OCI-LY3 (cell line): ENCODE data around the gene FAM50B.

Experiments used
- EZH2phosphoT487 ChIP-seq: fragments of 200-600 bp; shearing (Covaris generic); IDR thresholded peaks from 2 replicates; pipeline ENCODE4 v1.6.1; 2018; ENCODE audit warnings: antibody characterized with exemption, mixed run types, low read depth
- TF ChIP-seq, protein P1 (sequence below): fragments of 200-600, 300-600 bp; sonication (generic); IDR thresholded peaks from 2 replicates; pipeline ENCODE4 v1.5.1; 2014; ENCODE audit warnings: antibody characterized with exemption, low read length, low read depth

DNA sequence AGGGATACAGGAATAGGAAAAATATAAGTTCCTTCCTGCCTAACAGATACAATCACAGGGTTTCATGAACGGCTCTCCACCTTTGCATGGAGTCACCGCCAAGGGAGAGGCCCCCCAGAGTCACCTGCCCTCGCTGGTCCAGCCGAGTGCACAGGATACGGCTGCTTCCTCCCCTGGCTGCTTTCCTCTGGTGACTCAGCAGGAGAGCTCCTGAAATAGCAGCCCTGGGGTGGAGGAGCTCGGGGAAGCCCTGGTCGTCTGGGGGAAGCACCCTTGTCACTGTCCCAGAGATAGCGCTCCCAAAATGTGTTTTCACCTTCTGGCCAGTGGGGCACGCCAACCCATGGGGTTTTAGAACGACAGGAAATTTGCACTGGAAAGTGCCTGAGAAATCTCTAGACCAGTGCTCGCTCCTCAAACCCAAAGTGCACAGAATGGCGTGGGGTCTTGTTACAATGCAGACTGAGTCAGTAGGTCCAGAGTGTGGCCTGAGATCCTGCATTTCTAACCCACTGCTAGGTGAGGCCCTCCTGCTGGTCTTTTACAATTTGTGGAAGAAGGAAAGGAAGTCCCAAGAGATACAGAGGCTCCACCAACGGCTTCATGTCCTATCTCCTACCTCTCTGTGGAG, 35.9 kb upstream of the FAM50B start:
- TF ChIP-seq, protein P1, sequence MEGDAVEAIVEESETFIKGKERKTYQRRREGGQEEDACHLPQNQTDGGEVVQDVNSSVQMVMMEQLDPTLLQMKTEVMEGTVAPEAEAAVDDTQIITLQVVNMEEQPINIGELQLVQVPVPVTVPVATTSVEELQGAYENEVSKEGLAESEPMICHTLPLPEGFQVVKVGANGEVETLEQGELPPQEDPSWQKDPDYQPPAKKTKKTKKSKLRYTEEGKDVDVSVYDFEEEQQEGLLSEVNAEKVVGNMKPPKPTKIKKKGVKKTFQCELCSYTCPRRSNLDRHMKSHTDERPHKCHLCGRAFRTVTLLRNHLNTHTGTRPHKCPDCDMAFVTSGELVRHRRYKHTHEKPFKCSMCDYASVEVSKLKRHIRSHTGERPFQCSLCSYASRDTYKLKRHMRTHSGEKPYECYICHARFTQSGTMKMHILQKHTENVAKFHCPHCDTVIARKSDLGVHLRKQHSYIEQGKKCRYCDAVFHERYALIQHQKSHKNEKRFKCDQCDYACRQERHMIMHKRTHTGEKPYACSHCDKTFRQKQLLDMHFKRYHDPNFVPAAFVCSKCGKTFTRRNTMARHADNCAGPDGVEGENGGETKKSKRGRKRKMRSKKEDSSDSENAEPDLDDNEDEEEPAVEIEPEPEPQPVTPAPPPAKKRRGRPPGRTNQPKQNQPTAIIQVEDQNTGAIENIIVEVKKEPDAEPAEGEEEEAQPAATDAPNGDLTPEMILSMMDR: no peak
- no peak for TF ChIP-seq EZH2phosphoT487
